CD1c-positive myeloid dendritic cell (primary cell): Measurements from ENCODE around the gene XRCC1.
"Not testable (repeated sequence)": the region's sequence is repeated elsewhere in the genome, so short reads cannot be mapped to it uniquely, and the experiment has no call there.

Experiments
- DNase-seq: peaks from one replicate; pipeline ENCODE4 v3.0.0-alpha.2; 2016; ENCODE audit errors: extremely low spot score

The XRCC1 gene

GRCh38 chr19:43575156-43575950 lies at the start of gene XRCC1, which contains the start of gene PINLYP:
Gene XRCC1, minus strand, starts transcription at chr19:43575527. Its CDS starts 69 bp downstream, at chr19:43575458.
Gene PINLYP, plus strand, starts transcription at chr19:43575801. Its CDS starts 1,391 bp downstream, at chr19:43577192.
- DNase-seq: peak; percentile 99

- DNase-seq: peak; percentile 72
These were observed 49.6 kb upstream of the XRCC1 start for GRCh38 chr19:43624933-43625332.

- DNase-seq: no peak
These were observed 48.8 kb upstream of the XRCC1 start for GRCh38 chr19:43623889-43624670.

GRCh38 chr19:43622956-43623355 lies 47.6 kb upstream of the XRCC1 start:
- no peak for DNase-seq

GRCh38 chr19:43622070-43622469 lies 46.7 kb upstream of the XRCC1 start:
- no peak for DNase-seq

GRCh38 chr19:43620061-43621001 lies 45.0 kb upstream of the XRCC1 start:
- no peak for DNase-seq

GRCh38 chr19:43619262-43620060 lies 44.1 kb upstream of the XRCC1 start, which contains the start of gene ZNF428:
Gene ZNF428, minus strand, starts transcription at chr19:43619629. Its CDS starts 5,325 bp downstream, at chr19:43614304.
- peak; percentile 93 for DNase-seq

GRCh38 chr19:43618921-43619261 lies 43.6 kb upstream of the XRCC1 start:
- DNase-seq: no peak

GRCh38 chr19:43616954-43617353 lies 41.6 kb upstream of the XRCC1 start:
- no peak for DNase-seq

GRCh38 chr19:43616306-43616705 lies 41.0 kb upstream of the XRCC1 start:
- no peak for DNase-seq

GRCh38 chr19:43612374-43612773 lies 37.0 kb upstream of the XRCC1 start:
- no peak for DNase-seq

GRCh38 chr19:43611788-43612187 lies 36.5 kb upstream of the XRCC1 start, which contains the start of gene SRRM5:
Gene SRRM5, plus strand, starts transcription at chr19:43612088. Its CDS starts 34 bp downstream, at chr19:43612122.
- DNase-seq: no peak

- DNase-seq: no peak
These were observed 35.2 kb upstream of the XRCC1 start for GRCh38 chr19:43610493-43610892.

GRCh38 chr19:43609872-43610271 lies 34.5 kb upstream of the XRCC1 start:
- DNase-seq: no peak

- DNase-seq: no peak
These were observed 32.2 kb upstream of the XRCC1 start for GRCh38 chr19:43607238-43608205.

GRCh38 chr19:43606569-43607229 lies 31.4 kb upstream of the XRCC1 start:
- no peak for DNase-seq

GRCh38 chr19:43605875-43606568 lies 30.7 kb upstream of the XRCC1 start:
- no peak for DNase-seq

- not testable (repeated sequence) for DNase-seq
These were observed 25.0 kb upstream of the XRCC1 start for GRCh38 chr19:43600326-43600725.
